ENCODE measurements around the gene VWA8. TPM values are rescaled to one million over a fixed set of nuclear protein-coding genes. Genes with fewer than 3 reads are reported as not detected.
"Not testable (repeated sequence)": the region's sequence is repeated elsewhere in the genome, so short reads cannot be mapped to it uniquely, and the experiment has no call there.

VWA8 gene
- total and polyA plus RNA-seq, 2 of the 8 experiments (the other 6 are each of a cell fraction or from before 2014, with no cell fraction given): 5.9 to 19.6 TPM

- TF ChIP-seq E2F6 (IDR thresholded peaks at IDR 0.05) (no peak), SUZ12 (IDR thresholded peaks at IDR 0.05; ENCODE audit: low read length) (no peak), SIRT6 (IDR thresholded peaks at IDR 0.05; ENCODE audit: low read length) (no peak), EP300 (IDR thresholded peaks at IDR 0.05; ENCODE audit: borderline replicate concordance in 1 of 2, low read depth in 2 of 2, low read length in 2 of 2) (no peak), CBX5 (IDR thresholded peaks at IDR 0.05; ENCODE audit: low read depth, low read length) (no peak)
Observed at GRCh38 chr13:41952749-41953148, 8.2 kb downstream of the VWA8 start (continued).

GRCh38 chr13:41949104-41949503 lies 11.8 kb downstream of the VWA8 start:
- H3K56ac ChIP-seq (replicated peaks; ENCODE audit: insufficient read length, low read depth, low read length); H3K4ac ChIP-seq (replicated peaks; ENCODE audit: insufficient read length, low read depth, low read length); FAIRE-seq; H4K8ac ChIP-seq (ENCODE audit: extremely low read depth, insufficient read depth, low read length); H2AK5ac ChIP-seq (ENCODE audit: low read depth, low read length); H4K20me1 ChIP-seq (replicated peaks in 1 of 2; ENCODE audit: control insufficient read depth in 1 of 2, insufficient read depth in 2 of 2, low read length in 2 of 2); H3K23me2 ChIP-seq (ENCODE audit: low read depth, low read length); H4K5ac ChIP-seq (ENCODE audit: insufficient read length, low read depth, low read length); H2AFZ ChIP-seq (ENCODE audit: low read length); H2BK15ac ChIP-seq (ENCODE audit: low read length); H3K79me1 ChIP-seq (ENCODE audit: low read depth, low read length); H2BK20ac ChIP-seq (ENCODE audit: low read length); H3K27me3 ChIP-seq (replicated peaks in 1 of 4; ENCODE audit: control insufficient read depth in 3 of 4, extremely low read depth in 1 of 4, insufficient read depth in 3 of 4, low read length in 3 of 4); H3K27ac ChIP-seq (ENCODE audit: low read depth, low read length); H3K4me3 ChIP-seq (ENCODE audit: extremely low read depth in 1 of 4, insufficient read depth in 2 of 4, low read depth in 3 of 4, low read length in 4 of 4); H3K4me1 ChIP-seq (replicated peaks in 1 of 4; ENCODE audit: control insufficient read depth in 3 of 4, insufficient read depth in 4 of 4, low read length in 3 of 4); H2BK120ac ChIP-seq (replicated peaks; ENCODE audit: low read depth, low read length); POLR2A ChIA-PET (ENCODE audit: partially characterized antibody); H3K18ac ChIP-seq (ENCODE audit: extremely low read depth, low read length); H3K14ac ChIP-seq (ENCODE audit: insufficient read length); H3K4me2 ChIP-seq (ENCODE audit: insufficient read depth in 1 of 2, low read depth in 2 of 2, low read length in 2 of 2); H3K36me3 ChIP-seq (ENCODE audit: control insufficient read depth in 2 of 4, insufficient read depth in 4 of 4, low read length in 3 of 4); H2BK12ac ChIP-seq (ENCODE audit: low read depth, low read length); H3K23ac ChIP-seq (ENCODE audit: insufficient read length); H4K91ac ChIP-seq (replicated peaks; ENCODE audit: insufficient read length, low read length); DNase-seq (ENCODE audit: low read depth in 1 of 2, low spot score in 2 of 2); H3K9ac ChIP-seq (replicated peaks in 1 of 4; ENCODE audit: extremely low read depth in 1 of 4, low read depth in 3 of 4, low read length in 3 of 4); CTCF ChIA-PET (ENCODE audit: partially characterized antibody); H2BK5ac ChIP-seq (ENCODE audit: low read depth, low read length); H3K9me3 ChIP-seq (ENCODE audit: insufficient read depth in 2 of 2, low read depth in 1 of 2, low read length in 1 of 2): not testable (repeated sequence)
- WGBS, 2 experiments (ENCODE audit: extremely low coverage in 1 of 2, insufficient coverage in 1 of 2, insufficient read length in 1 of 2, insufficient replicate concordance in 2 of 2, low coverage in 1 of 2, low lambda C conversion rate in 2 of 2, missing lambda C conversion rate in 1 of 2): 100% methylated on average over 1 of the region's 1 CpG; no CpG with 5 or more reads in 1 of the 2 experiments
- H3K79me2 ChIP-seq (ENCODE audit: control insufficient read depth in 1 of 2, insufficient read depth in 2 of 2, low read length in 2 of 2): peaks cover 0 to 22% of the 10 kb centered on the region in 2 experiments; a peak in 2 of 4 replicates
